ENCODE results near the gene ZNF746.
"Not testable (repeated sequence)": the region's sequence is repeated elsewhere in the genome, so short reads cannot be mapped to it uniquely, and the experiment has no call there.

ZNF746 gene

GRCh38 chr7:149497467-149498261 is at the start of gene ZNF746:
Gene ZNF746, minus strand, starts transcription at chr7:149497809. Its CDS starts 273 bp downstream, at chr7:149497536.
- DNase-seq: no peak

- DNase-seq: no peak
Measured at GRCh38 chr7:149547126-149547525, 49.5 kb upstream of the ZNF746 start.

- no peak for DNase-seq
Measured at GRCh38 chr7:149546331-149546730, 48.7 kb upstream of the ZNF746 start.

DNA sequence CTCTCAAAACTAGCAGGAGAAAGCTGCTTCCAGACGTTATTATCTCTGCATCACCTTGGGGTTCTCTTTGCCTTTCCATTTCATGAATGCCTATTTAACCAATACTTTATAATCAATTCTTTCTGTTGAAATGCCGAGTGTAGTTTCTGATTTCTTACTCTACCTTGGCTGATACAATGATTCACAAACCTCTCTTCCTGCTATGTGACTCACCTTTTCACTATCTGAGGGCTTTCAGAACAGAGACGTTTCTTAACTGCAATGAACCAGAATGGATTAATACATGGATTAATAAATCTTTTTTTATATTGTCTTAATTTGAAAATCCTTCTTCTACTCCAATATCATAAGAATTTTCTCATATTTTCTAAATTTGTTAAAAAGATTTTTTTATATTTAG is 46.4 kb upstream of the ZNF746 start:
- no peak for DNase-seq

GRCh38 chr7:149532654-149533053 is 35.0 kb upstream of the ZNF746 start:
- DNase-seq: no peak

- DNase-seq: no peak
Measured at GRCh38 chr7:149529136-149529718, 31.6 kb upstream of the ZNF746 start.

- DNase-seq: no peak
Measured at GRCh38 chr7:149527414-149527813, 29.8 kb upstream of the ZNF746 start.

- no peak for DNase-seq
Measured at GRCh38 chr7:149525280-149525679, 27.7 kb upstream of the ZNF746 start.

DNA sequence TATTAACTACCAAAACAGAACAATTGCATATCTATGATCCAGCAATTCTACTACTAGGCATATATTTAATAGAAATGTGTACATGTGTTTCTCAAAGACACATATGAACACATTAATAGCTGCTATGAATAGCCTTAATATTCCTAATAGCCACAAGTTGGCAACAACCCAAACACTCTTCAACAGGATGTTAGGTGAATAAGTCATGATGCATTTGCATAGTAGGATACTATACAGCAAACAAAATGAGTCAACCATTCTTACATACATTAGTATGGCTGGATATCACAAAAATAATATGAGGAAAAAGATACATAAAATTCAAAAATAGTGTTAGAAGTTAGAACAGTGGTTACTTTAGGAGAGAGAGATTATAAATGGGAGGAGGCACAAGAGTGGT is 26.8 kb upstream of the ZNF746 start:
- no peak for DNase-seq

GRCh38 chr7:149510248-149510647 is 12.6 kb upstream of the ZNF746 start:
- DNase-seq: no peak

GRCh38 chr7:149509774-149510173 is 12.2 kb upstream of the ZNF746 start:
- no peak for DNase-seq

DNA sequence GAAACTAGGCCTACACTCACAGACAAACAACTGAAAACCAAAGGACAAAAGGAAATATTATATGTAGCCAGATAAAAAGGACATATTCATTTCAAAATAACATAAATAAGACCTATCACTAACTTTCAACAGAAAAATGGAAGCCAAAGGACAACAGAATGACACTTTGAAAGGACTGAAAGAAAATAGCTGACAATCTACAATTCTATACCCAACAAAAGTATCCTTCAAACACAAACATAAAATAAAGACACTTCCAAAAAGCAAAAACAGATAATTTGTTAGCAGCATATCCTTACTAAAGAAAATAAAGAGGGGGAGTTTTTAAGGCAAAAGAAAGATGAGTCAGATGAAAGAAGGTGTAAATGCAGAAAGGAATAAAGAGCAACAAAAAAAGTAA is 7.9 kb upstream of the ZNF746 start:
- DNase-seq: no peak

DNA sequence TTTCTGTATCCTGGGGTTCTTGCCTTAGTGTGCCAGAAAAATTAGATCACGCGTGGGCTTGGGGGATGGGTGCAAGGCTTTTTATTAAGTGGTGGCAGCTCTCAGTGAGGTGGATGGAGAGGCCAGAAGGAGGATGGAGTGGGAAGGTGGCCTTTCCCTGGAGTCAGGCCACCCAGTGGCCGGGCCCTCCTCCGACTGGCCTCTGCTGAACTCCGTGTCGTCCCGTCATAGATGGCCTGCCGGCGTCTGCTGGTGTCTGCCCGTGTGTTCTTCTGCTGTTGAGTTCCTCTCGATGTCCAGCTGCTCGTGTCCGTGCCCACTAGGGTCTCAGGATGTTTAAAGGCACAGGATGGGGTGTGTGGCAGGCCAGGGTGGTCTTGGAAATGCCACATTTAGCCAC is 4.0 kb upstream of the ZNF746 start:
- DNase-seq: no peak

DNA sequence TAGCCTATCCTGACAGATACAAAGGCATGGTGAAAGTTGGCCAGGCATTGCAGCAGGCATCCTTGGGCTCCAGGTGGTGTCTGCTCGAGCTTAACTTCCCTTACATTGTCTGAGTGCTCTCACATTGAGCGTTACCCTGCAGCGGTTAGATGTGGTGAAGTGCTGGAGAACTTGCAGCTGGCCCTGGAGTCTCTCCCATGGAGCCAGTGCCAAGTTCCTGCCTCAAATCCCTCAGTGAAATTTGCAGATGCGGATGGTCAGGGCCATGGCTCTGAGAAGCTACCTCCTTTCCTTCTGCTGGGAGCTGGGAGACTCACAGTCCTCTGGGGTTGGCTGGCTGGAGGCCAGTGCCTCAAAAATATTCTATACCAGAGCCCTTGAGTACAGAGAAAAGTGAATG is 3.3 kb upstream of the ZNF746 start:
- no peak for DNase-seq

GRCh38 chr7:149500201-149500600 is 2.6 kb upstream of the ZNF746 start:
- DNase-seq: no peak

- DNase-seq: no peak
Measured at GRCh38 chr7:149498811-149499210, 1.2 kb upstream of the ZNF746 start.

- no peak for DNase-seq
Measured at GRCh38 chr7:149496642-149497391, 792 bp downstream of the ZNF746 start.

GRCh38 chr7:149495785-149496641 is 1.6 kb downstream of the ZNF746 start:
- no peak for DNase-seq

DNA sequence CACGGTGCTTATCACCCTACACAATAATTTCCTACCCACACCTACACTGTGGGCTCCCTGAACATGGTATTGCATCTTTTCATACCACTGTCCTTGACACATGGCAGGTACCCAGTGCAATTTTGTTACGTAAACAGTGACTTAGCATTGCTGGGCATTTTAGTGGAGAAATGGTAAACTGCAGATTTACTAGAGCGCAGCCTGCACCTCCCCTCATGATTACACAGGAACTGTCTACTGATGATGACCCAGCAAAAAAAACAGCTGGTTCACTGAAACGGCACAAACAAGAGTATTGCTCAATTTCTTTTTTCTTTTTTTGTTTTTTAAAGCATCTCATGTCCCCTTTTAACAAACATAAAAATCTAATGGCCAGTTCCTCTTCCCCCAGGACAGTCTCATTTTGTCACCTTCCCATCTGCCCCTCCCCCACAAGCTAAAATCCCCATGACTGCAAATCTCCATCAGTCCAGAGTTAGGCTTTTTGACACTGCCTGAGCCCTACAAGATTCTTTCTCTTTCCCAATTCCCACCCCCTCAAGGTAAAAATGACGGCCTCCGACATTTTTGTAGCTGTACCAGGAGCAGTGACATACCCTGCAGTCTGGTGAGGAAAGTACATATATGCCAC is 2.8 kb downstream of the ZNF746 start:
- DNase-seq: no peak

- DNase-seq: not testable (repeated sequence)
Measured at GRCh38 chr7:149493975-149494374, 3.6 kb downstream of the ZNF746 start.

- DNase-seq: no peak
Measured at GRCh38 chr7:149493366-149493765, 4.2 kb downstream of the ZNF746 start.

GRCh38 chr7:149490083-149490760 is 7.4 kb downstream of the ZNF746 start:
- DNase-seq: no peak

Measured in NCI-H2081 treated with DMSO at 0.1 percent for 48 hours (cell line).